Stimulated activated CD4-positive, alpha-beta T cell treated with anti-CD3 and anti-CD28 coated beads, TNF-alpha, amount 100 ng/mL, for 24 hours (primary cell): ENCODE results near the gene MRGPRF.

Experiments
- DNase-seq, 3 experiments: peaks; one replicate each; pipeline ENCODE4 v3.0.0-alpha.2; 2020; ENCODE audit warnings: low read depth in 3 of 3

Gene MRGPRF, protein sequence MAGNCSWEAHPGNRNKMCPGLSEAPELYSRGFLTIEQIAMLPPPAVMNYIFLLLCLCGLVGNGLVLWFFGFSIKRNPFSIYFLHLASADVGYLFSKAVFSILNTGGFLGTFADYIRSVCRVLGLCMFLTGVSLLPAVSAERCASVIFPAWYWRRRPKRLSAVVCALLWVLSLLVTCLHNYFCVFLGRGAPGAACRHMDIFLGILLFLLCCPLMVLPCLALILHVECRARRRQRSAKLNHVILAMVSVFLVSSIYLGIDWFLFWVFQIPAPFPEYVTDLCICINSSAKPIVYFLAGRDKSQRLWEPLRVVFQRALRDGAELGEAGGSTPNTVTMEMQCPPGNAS

DNA sequence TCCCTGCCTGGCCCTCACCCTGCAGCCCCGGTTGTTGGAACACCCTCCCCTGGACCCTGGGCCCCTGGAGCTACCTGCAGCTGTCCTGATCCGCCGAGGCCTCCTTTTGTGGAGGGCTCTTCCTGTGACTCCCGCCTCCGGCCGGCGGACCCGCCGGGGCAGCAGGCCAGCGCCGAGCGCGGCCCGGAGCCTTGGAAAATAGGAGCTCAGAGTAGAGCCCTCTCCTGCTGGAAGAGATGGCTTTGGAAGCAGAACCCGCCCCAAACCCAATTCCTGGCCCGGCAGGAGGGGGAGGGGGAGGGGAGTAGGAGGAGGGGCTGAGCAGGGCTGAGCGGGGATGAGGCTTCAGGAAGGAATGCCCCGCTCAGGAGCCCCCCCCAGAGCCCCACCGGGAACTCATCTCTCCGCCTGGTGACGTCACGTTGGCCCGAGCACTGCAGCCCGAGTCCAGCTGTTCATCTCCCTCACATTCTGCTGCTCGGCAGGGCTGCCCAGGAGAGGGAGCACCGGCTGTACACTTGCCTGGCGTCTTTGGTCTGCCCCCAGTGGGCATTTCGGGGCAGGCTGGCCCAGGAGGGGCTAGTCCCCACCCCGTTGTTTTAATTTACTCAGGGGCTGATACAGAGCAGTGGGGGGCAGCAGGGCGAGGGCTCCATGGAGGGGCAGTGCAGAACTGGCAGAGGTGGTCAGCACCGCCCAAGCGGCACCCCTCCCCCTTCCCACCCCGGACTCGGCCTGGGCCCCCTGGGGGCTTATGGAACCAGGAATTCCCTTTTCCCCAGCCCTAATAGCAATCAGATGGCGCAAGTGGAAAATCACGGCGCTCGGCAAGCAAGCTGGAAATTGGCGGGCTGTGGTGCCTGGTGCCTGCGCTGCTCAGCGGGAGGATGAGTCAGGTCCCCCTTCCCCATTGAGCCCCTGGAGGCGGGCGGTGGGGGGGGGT, at the start of gene MRGPRF:
TSS of gene MRGPRF (minus strand) at position 238 of the 943 bp plus-strand sequence. CDS start 3,345 bp downstream, outside the sequence.
- no peak for DNase-seq

DNA sequence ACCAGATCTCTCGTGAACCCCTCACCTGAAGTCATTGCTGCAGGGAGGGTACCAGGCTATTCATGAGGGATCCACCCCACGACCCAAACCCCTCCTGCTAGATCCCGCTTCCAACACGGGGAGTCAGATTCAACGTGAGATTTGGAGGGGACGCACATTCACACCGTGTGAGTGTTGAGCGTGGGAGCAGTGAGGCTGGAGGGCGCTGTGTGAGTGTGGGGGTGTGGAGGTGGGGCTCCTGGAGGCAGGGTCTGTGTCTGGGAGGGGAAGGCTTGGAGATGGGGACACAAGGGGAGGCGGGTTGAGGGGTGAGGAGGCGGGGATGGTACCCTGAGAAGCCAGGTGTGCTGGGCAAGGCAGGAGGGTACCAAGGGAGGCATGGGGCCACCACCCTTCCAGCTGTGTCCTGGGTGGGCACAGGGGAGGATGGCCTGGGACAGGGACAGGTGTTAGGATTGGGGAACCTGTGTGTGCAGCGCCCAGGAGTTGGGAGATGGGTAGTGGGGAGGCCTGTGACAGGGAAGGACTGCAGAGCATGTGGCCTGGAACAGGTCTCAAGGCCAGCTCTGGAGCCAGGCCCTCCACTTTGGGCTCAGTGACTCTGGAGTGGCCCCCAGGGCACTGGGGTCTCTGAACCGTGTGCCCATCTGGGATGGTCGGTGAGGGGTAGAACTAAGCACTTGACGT, 49.3 kb upstream of the MRGPRF start:
- no peak for DNase-seq

DNA sequence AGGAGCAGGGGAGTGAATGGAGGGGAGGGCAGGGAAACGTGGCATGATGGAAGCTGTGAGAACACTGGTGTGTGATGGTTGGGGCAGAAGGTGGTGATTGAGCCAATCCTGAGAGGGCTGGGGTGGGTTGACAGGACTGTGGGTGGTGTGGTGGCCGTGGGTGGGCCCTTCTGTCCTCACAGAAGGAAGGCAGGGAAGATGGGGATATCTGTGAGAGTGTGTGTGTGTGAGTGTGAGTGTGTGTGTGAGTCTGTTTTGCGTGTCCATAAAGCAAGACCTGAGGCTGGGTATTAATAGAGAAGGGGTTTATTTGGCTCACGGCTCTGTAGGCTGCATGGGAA, 48.6 kb upstream of the MRGPRF start:
- no peak for DNase-seq

DNA sequence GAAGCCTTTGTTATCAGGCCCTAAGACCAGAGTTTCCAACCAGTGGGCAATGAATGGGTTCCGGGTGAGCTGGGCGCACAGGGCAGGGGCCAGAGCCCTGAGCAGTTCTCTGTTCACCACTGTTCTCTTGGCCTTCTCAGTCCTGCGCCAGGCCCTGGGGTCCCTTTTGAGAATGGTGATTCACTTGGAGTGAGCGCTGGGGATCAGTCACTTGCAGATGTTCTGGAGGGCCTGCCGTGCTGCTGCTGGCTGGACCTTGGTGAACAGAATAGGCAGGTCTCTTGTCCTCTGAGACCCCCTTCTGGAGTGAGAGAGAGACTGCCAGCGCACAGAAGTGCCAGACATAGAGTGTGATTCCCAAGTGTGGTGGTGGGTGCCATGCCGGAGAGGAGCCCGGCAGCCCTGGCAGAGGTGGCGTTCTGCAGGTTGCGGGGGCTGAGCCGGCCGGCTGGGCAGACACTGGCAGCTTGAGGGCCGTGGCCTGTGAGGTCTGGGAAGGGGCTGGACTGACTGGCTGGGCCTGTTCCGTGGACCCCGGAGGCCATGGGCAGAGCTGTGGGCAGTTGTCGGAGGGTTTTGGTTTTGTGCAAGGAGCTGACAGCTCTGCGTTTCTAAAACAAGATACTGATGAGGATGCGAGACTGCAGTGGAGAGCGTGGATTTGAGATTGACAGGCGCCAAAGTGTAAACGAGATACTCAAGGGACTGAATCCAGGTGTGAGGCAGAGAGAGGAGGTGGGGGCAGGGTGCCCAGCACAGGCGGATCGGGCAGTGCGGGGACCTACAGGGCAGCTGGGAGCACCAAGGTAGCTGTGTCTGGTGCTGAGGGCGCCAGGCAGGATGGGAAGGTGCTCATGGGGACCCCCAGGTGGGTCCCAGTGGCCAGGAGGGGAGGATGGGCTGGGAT, 48.0 kb upstream of the MRGPRF start:
- no peak for DNase-seq

DNA sequence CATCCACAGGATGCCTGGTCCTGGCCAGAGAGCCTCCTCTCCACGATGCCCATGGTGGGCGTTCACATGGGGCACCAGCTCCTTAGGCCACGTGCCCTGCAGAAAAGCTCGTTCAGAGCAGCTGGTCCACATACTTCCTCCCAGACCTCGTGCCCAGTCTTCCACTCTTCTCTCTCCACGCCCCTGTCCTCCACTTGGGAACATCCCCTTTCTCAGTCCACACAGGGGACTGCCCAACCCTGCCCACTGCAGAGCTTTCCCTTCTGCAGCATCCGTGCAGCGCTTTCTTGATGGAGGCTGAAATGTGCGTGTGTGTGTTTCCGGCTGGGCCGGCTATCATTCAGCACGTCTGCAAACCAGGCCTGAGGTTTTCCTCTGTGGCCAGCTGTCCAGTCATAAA, 46.9 kb upstream of the MRGPRF start:
- no peak for DNase-seq

DNA sequence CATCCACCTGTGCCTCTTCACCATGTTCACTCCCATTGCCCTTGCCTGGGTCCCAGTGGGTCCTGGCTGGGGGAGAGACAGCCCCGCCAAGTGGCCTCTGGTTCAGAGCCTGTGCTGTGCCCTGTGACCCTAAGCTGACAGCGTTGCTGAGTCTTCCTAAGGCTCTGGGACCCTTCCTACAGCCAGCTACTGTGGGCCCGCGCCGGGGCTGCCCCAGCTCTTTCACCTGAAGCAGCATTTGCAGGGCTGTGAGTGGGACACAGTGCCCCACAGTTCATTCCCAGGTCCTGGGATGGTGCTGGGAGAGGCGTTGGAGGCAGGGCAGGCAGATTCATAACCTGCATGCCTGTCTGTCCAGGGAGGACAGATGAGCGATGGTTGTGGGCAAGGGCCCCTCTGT, 46.4 kb upstream of the MRGPRF start:
- no peak for DNase-seq

DNA sequence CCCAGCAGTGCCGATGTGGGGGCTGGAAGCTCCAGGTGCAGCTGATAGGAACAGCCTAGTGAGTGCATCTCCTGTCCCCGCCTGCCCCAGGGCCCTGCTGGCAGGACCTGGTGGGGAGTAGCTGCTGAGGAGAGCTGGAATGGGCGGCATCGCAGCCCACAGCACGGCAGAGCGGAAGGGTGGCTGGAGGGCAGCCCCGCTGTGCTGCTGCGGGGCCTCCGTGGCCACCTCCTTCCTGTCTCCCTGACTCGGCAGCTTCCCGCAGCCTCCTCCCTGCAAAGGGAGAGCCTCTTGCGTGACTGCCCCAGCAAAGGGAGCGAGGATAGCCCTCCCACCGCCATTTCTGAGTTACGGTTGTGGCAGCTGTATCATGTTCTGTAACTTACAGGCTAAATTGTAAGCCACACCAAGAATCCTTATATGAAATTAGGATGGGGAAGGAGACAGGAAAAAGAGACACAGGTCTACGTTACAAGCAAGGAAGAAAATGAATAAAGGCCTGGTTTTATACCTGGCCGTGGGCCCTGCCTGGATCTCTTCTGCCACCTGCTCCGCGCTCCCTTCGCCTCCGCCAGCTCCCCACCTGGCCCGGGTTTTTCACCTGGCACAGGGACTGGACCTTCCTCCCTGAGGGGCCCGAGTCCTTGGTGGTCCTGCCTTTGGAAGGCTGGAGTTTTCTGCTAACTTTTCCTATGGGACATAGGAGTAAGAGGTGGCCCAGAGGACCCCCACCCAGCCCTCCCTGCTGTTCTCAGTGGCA, 45.6 kb upstream of the MRGPRF start:
- no peak for DNase-seq

DNA sequence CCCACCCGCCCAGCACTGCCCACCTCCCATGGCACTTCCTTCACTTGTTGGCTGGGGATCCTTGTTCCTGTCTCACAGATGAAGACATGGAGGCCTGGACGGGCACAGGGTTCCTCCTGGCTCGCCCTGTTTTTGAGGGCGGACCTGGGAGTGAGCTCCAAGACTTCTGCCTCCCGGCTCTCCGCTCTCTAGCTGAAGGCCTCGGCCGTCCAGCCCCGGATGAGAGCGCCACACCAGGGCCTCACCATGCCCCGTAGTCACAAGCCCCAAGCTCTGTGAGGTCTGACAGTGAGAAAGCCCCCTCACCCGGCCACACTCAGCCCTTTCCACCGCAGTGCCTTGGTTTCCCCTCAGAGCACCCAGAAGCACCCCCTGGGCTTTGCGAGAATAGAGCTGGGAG, 44.8 kb upstream of the MRGPRF start:
- no peak for DNase-seq

DNA sequence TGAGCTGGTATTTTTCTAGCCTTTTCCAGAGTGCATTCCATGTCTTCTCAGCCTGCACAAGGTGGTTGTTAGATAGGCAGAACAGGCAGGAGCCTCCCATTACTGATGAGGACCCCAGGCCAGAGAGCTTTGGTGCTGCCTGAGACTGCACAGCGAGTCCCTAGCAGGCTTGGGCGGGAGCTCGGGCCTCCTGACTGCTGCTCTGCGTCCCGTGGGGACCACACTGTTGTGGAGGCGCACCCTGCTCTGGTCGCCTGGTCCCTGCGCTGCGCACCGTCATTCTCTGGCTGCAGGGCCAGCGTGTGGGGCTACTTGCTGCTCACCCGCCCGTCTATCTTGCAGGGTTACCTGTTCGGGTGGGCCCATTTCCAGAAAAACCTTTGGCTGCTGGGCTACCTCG, 44.2 kb upstream of the MRGPRF start:
- DNase-seq, result no peak

DNA sequence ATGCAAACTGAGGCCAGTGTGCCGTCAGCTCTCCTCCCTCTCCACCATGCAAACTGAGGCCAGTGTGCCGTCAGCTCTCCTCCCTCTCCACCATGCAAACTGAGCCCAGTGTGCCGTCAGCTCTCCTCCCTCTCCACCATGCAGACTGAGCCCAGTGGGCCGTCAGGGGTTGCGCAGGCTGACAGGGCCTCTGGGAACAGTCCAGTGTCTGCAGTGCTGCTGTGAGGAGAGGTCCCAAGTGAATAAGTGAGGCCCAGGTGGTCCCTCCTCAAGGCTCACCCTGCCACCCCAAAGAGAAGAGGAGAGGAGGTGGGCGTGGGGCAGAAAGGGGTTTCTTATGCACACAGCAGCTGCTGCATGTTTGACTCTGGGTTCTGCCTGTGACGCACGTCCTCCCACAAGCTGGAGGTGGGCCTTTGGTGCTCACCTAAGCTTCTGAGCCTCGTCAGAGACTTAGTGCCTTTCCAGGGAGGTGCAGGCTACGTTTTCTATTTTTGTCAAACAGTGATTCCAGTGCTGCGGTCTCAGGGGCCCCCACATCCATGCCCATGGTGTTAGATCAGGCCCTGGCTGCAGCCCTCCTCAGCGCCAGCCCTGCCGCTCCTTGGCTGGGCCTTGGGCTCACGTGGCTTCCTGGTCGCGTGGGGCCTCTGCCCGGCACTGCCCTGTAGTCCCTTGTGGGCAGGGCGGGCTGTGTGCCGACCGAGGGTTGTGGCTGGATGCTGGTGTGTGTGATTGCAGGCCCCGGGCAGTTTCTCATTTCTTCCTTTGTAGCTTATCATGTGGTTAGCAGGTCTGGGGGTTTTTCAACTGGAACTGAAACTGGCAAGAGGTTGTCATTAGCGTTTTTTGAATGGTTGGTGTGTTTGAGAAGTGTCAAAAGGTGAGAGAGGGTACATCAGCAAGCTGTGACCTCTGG, 42.8 kb upstream of the MRGPRF start:
- DNase-seq, result no peak

DNA sequence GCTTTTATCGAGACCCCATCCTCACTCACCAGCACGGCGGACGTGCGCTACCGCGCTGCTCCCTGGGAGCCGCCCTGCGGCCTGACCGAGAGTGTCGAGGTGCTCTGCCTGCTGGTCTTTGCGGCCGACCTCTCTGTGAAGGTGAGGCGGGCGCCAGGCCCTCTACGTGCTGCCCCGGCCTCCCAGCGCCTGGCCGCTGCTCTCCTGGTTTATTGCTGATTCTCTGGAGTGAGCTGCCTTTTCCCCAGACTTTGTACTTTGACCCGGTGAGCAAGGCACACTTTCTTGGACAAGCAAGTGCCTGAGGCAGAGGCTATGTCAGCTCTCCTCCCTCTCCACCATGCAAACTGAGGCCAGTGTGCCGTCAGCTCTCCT, 42.2 kb upstream of the MRGPRF start:
- DNase-seq, result no peak

DNA sequence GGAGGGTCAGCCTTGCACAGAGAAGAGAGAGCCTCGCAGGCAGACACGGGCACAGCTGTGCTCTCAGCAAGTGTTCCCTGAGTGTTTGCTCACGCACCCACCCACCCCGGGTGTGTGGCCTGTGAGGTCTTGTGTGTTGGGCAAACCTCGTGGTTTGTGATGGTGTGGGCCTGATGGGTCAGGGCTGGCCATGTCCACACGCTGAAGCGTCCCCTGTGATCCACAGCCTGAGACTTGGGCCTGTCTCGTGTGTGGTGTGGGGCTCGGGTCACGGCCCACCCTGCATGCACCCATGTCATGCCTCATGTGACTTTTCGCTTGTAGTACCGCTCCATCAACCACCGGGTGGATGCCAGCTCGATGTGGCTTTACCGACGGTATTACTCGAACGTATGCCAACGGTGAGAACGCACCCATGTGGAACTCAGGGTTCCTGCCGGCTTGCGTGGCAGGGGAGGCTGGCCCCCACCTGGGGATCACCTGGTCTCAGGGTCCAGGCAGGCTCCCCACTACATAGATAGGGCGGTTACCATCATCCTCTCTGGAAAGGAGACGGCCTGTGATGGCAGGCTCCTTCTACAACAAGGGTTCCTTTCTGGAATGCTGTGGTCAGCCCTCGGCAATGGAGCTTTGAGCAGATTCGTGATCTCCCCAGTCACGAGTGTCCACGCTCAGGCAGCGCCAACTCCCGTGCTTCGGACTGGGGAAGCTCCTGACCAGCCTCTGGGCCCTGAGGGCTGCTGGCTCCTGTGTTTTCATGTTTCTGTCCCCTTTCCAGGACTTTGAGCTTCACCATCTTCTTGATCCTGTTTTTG, 41.6 kb upstream of the MRGPRF start:
- no peak for DNase-seq

DNA sequence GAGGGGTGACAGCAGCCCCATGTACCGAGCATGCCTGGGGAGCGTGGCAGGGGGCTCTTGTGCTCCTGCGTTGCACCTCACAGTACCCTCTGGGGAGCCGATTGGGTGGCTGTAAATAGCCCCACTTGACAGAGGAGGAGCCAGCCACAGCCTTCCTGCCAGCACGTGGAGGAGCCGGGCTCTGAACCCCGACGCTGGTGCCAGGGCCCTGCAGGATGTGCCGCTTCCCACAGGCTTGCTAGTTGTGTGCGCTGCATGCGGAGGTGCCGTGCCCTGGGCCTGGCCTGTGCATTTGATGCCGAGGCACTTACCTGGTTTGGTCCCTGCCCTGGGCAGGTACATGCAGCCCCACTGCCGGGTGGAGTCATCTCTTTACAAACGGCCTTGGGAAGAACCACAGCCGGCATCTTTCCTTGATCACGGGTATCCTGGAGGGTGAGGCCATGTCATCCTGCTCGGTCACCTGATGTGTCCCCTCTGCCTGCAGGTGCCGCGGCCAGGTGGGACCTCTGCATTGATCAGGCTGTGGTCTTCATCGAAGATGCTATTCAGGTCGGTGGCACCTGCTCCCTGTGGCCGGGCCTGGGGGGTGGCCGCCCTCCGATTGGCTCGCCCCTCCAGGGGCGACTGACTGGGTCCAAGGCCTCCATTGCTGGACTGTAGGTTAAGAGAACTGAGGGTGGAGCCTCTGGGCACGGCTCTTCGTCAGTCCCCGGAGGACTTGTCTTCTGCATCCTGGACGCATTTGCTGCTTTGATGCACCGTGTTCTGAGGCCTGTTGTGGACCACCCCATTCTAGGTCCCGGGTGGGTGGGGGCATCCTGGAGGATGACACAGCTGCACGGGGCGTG, 40.7 kb upstream of the MRGPRF start:
- no peak for DNase-seq

DNA sequence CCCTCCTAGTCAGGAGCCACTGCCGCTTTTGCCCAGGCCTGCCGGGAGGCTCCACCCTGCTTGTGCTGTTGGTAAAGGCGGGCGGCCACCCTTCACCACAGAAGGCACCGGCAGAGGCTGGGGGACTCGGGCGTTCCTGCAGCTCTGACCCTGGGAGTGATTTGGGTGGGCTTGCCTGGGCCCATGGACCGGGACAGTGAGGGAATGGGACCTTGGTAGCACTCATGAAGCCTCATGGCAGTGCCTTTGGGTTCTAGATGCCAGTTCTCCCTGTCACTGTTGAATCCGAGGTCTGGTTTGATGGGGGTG, 40.1 kb upstream of the MRGPRF start:
- no peak for DNase-seq

DNA sequence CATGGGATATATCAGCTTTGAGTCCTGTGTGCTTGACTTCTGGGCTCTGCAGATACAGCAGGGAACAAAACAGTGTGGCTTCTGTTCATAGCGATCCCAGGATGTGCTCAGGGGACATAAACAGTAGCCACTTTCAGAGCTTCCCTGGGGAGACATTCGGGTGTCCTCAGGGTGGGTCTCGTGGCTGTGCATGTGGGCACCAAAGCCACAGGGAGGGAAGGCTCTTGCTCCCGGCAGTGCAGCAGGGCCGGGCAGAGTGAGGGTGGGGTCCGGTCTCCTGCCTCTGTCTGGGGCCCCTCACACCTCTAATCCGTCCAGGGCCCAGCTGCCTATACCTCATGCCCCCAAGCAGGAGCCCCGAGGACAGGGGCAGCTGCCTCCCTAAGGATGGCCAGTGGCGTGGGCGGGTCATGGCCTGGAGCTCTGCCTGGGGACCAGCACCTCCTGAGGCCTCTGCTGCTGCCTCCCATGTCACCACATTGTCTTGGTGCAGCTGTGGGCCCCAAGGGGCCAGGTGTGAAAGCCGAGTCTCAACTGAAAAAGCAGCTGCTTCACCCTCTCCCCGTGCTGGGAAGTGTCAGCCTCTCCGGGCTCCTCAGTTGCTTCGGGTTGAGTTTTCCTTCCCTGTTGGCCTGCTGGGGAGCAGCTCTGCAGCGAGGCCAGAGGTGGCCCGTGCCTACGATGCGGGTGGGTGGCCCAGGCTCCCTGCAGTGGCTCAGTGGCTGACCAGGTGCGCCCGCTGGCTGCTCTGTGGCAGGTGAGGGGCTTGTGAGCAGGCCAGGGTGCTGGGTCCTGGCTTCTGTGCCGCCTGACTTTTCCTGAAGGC, 39.5 kb upstream of the MRGPRF start:
- DNase-seq, result no peak

DNA sequence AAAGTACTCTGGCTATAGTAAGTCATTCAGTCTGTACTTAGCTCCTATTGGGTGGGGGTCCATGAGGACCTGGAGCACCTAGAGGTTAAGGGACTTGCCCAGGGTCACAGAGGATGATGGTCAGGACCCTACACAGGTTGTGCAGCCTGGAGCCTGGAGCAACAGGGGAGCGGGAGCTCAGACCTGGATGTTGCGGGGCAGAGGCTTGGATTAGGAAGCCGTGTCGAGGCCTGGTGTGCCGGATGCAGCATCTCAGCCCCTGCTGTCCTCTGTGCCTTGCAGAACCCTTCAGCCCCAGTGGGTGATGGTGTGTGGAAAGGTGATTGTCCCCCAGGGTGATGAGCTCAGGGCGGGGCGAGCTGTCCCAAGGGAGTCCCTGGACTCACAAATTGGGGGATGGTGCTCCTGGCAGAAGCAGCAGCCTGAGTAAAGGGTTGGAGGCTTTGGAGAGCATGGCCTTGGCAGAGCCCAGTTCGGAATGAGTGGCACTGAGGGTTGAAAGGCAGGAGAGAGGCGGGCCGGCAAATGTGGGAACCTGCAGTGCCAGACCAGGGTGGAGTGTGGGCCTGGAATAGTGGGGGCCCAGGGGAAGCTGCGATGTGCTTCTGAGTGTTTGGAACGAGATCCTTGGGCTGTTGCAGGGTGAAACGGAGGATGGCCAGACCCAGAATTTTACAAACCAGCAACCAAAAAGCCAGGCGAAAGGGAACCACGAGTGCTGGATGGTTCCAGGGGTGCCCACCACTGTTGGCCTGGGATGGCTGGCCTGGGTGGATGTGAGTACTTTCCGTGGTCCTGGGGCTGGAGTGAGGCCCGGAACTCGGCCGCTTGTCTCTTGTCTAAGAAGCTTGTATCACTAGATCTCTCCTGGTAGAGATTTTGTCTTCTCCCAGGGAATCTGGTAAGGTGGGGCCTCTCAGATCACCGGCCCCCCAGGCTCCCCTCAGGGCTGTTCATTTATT, 38.6 kb upstream of the MRGPRF start:
- DNase-seq, result no peak
